ENCODE data around the gene PHF20.
"Not testable (repeated sequence)": the region's sequence is repeated elsewhere in the genome, so short reads cannot be mapped to it uniquely, and the experiment has no call there.

PHF20 gene

GRCh38 chr20:35771689-35772562 lies at the start of gene PHF20:
Gene PHF20 (plus strand): TSS chr20:35772015. CDS start chr20:35801523, 29,508 bp downstream.
- peak; percentile 81 for DNase-seq

GRCh38 chr20:35723275-35723639 lies 48.6 kb upstream of the PHF20 start:
- not testable (repeated sequence) for DNase-seq

- DNase-seq: not testable (repeated sequence)
These were observed 48.0 kb upstream of the PHF20 start for GRCh38 chr20:35723652-35724320.

DNA sequence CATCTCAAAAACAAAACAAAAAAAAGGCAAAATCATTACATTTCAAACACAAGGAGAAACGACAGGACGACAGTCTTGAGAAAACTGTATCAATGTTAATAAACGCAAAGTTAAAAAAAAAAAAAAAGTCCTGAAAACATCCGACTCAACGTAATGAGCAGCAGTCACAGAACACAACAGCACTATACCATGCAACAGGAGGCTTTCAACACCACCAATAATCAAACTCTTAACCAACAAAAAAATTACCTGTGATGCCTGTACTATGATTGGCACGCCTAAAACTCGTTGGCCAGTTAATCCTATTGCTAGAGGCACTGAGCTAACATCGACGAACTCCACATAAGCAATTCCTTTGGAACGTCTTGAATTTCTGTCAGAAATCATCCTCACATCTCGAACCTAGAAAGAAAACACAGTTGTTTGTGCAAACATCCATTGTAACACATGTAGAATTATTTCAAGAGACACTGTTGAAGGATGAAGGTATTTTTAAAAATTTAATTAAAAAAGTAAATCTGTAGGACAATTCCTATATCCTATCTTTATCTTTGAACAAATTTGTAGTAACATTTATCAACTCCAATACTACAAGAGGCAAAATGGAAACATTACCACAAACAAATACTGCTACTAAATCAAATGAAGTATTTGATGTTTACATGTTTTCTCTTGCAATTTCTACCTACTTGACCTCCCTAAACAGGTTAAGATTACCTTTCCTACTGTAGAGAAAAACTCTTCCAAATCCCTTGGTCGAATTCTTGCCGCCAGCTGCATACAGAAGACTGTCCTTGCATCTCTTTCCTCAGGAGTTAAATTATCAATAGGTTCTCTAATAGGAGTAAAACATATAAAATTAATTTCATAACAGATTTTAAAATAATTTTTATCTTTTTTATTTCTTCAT lies 47.2 kb upstream of the PHF20 start:
- DNase-seq: no peak

- DNase-seq: no peak
These were observed 44.7 kb upstream of the PHF20 start for GRCh38 chr20:35726842-35727711.

DNA sequence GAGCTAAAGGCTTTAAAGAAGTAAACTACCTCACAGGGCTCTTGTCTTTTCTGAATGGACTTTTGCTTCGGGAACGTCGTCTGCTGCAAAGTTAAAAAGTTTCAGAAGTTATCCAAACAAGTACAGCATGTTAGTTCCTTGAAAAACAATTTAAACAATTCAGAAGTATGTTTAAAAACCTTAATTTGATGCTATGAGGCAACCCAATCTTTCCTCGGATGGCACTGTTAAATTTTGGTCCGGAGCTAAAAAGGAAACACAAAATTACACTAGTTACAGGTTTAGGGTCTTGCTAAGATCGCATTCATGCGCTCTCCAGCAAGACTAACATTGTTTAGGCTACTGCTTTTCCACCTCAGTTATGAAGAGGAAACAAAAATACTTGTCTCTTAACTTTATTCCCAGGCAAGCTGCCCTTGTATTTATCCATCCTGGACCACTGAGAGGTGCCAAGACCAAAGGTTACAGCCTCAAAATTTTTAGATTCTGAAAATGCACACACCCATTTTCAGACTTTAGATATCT lies 42.5 kb upstream of the PHF20 start:
- DNase-seq: no peak

DNA sequence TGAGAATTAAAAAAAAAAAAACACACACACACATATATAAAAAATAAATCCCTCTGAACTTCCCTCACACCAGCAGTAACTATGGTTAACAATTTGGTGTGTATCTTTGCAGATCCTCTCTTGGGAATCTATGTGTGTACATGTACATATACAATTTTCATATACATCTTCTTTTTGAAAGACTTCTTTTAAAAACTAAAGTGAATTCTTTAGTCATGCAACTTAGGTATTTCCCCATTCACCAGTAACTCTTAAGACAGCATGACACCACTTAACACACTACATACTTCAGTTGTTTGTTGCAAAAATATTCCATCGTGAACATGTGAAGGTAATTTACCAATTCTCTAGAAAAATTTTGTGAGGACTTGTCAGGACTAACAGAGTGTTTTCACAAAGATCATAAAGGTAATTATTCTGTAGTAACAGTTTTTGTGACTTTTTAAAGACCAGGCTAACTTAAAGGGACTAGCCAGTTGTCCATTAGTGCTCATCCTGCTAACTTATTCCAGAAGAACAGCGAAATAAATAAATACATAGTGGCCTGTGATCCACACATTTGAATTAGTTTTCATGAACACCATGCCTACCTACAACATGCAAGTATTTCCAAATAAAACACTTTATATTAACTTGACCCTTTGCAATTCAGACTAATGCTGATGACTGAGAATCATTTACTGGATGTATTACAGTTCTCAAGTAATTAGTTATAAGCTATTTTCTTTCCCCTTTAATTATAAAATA lies 41.8 kb upstream of the PHF20 start:
- DNase-seq: no peak

DNA sequence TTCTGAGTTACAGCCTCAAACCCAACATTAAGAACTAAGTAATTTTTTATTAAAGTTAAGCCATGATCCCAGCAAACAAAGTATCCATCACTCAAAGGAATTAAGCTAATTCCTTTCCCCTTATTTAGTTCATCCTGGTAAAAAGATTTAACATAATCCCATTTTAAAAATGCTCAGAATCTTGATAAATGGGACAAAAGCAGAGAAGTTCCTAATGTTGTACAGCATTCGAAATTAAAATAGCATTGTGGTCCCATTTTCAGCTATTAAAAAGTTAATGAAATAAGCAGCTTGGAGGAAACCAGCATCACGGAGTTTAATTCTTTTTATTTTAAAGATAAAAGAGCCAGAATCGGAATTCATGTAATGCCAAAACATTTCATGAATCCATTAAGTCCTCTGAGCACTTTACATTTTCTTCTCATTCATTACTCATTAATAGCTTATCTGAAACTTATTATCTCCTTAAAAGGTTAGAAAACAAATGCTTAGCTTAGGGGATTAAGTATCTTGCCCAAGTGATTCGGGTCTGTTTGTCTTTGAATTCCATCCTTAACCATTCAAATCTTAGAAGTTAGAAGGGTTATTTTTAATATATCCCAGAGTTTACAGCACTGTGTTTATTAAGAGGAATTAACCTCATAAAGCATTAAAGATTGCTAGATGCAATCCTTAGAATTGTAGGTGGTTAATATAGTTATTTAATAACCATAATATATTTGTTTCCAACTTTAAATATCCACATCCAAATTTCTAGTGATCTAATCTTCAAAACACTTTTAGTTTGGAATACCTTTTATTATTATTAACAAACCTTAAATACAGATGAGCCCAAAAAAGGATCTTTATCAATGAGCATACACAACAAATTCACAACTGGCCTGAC lies 41.0 kb upstream of the PHF20 start:
- no peak for DNase-seq

DNA sequence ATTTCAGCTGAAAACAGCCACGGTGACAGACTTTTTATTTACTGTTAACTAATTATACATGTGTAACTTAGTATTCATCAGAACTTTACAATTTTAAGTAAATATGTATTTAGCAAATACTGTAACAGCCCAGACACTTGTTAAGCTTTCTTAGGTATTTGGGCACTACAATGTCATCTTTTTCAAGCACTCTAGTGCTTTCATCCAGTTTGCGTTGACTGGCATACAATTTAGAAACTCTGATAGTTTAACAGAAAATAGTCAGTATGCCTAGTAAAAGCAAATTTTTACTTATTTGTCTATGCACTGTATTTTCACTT lies 40.4 kb upstream of the PHF20 start:
- no peak for DNase-seq

DNA sequence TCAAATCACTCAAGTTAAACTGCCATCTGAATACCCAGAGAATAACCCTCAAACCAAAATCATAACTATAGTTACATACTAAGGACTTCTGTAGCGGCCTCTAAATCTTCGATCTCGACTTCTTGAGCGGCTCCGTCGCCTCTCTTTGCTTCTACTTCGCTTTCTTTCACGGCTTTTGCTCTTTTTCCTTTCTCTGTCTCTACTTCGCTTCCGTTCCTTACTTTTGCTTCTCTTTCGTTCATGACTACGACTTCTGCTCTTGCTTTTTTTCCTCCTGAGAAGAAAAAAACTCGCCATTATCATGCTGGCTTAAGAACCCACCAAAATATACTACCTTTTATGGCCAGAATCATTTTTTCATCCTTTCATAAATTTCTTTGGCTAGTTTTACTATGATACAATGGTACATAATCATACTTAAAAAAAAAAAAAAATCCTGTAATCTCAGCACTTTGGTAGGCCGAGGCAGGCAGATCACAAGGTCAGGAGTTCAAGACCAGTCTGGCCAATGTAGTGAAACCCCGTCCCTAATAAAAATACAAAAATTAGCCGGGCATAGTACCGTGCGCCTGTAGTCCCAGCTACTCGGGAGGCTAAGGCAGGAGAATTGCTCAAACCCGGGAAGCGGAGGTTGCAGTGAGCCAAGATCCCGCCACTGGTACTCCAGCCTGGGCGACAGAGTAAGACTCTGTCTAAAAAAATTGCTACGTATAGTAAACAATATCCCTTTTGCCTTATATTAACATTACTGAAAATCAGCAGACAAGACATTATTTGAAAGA lies 39.8 kb upstream of the PHF20 start:
- DNase-seq: no peak

- no peak for DNase-seq
These were observed 39.2 kb upstream of the PHF20 start for GRCh38 chr20:35732644-35732982.

GRCh38 chr20:35734374-35734773 lies 37.4 kb upstream of the PHF20 start:
- DNase-seq: no peak

DNA sequence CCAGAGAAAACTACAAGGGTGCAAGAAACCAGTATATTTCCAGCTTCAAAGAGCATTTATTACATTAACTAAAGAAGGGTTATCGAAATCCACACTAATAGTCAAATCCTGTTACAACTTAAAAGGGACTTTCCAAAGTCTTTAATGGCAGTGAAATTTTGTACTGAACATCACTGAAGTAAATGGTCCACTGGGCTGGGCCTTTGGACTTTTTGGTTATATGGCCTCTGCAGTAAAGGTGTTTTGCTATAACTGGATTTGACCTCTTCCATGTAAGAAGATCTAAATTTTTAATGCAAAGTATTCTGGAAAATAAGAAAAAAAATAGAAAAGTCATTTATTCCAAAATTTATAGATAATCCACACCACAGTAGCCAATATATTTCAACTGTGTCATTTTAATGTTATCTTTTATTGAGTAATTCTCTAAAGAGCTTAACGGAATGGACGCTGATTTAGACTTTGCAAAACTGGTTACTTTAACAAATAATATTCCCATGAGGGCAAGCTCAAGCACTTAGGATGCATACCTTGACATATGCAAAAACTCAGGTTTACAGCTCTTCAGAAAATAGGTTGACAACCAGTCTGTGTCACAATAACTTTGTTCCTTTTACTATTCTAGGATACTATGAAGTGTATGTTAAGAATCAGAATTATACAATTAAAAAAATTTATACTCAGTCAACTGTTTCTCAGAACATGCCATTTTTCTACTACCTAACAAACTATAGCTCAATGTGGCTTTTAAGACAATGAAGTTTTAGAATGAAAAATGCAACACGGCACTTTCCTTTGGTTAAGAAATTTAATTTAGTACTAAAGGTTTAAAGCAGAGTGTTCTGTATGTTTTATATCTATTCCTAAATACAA lies 36.8 kb upstream of the PHF20 start:
- DNase-seq: no peak

DNA sequence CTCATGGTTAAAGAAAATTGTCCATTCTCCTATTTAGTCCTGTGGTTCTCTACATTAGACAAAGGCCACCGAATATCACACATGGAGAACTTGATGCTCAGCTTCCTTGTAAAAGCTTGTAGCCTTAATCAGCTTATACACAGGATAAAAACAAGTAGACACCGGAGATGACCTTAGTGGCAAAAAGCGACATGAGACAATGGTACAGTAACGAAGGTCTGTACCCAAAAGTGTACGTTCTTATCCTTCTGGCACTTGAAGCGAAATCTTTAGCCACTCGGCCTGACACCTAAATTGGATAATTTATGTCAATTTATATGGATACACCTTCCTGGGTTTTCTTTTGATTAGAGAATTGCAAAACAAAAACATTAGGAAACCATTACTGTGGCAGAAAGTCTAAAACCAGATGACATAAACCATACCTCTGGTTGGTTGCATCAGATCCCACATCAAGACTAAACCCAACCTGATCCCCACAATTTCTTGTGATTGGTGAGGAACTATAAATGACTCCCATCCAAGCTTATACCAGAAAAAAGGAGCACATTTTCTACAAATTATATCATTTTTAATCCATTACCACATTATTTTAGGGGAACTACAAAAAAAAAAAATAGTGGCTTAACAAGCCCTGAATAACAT lies 35.9 kb upstream of the PHF20 start:
- no peak for DNase-seq

- DNase-seq: no peak
These were observed 33.9 kb upstream of the PHF20 start for GRCh38 chr20:35737865-35738333.

- DNase-seq: no peak
These were observed 33.2 kb upstream of the PHF20 start for GRCh38 chr20:35738410-35739179.

Data from NCI-H2029 treated with DMSO at 0.1 percent for 48 hours (cell line).